ENCODE data around the gene E2F7. TPM values are rescaled to one million over a fixed set of nuclear protein-coding genes. Genes with fewer than 3 reads are reported as not detected.

E2F7 gene
- 19.8 and 24.4 TPM in 2 replicates for total RNA-seq
- polyA plus RNA-seq, result 3.6 and 4.7 TPM in 2 replicates
- 5.2 and 6.3 TPM in 2 replicates for polyA plus RNA-seq (2011; cell fraction: cytosol; rRNA removed)
- polyA plus RNA-seq (2011; cell fraction: nucleus; rRNA removed), result 18.7 and 23.5 TPM in 2 replicates
- polyA plus RNA-seq (2012), result 4.5 and 9.6 TPM in 2 replicates
- 7.0 and 7.9 TPM in 2 replicates for polyA minus RNA-seq
- 23.0 TPM for polyA minus RNA-seq (2011; cell fraction: cytosol; rRNA and poly(A)+ RNA removed)
- 20.1 and 29.1 TPM in 2 replicates for polyA minus RNA-seq (2011; cell fraction: nucleus; rRNA and poly(A)+ RNA removed)
- percentile 89 among the genes with signal in this experiment for Bru-seq, nascent RNA
- percentile 78 among the genes with signal in this experiment for BruChase-seq, experiment 1, labeled RNA remaining after a 6-hour chase
- percentile 86 among the genes with signal in this experiment for BruChase-seq, experiment 2, labeled RNA remaining after a 2-hour chase
- long read RNA-seq, full-length matches to known transcripts, result 8 of 15 reads
- long read RNA-seq, partial matches to known transcripts, result 3 of 15 reads
- long read RNA-seq, other reads (novel, unspliced or antisense), result 4 of 15 reads

- Histone ChIP-seq H3K36me3 (ENCODE audit: control insufficient read depth in 2 of 2, extremely low read depth in 1 of 2, insufficient read depth in 2 of 2, low read length in 2 of 2) (peaks cover 0 to 11% of the 10 kb centered on the region in 2 experiments), H2AFZ (ENCODE audit: low read depth, low read length) (peak within 1 kb of the TSS; percentile 77), H3K4me3 (replicated peaks in 1 of 3; ENCODE audit: insufficient read depth in 1 of 3, low read depth in 1 of 3, low read length in 3 of 3) (peak within 1 kb of the TSS; percentile 64 to 90 (median 83)), H4K20me1 (replicated peaks; ENCODE audit: control insufficient read depth, extremely low read depth, insufficient read depth, low read length) (no peaks in the 10 kb centered on the region), H3K9me3 (replicated peaks; ENCODE audit: control insufficient read depth, insufficient read depth, low read length) (no peaks in the 10 kb centered on the region), H3K9me1 (replicated peaks; ENCODE audit: control insufficient read depth, extremely low read depth, insufficient read depth, low read length) (no peaks in the 10 kb centered on the region), H3K27ac (ENCODE audit: insufficient read depth, low read depth, low read length) (peak within 1 kb of the TSS; percentile 35), H3K4me2 (ENCODE audit: insufficient read depth, low read length) (peak within 1 kb of the TSS; percentile 97), H3K4me1 (ENCODE audit: control insufficient read depth, extremely low read depth, insufficient read depth, low read length) (peaks cover 30% of the 10 kb centered on the region), H3K79me2 (ENCODE audit: control insufficient read depth, insufficient read depth, low read length) (peaks cover 39% of the 10 kb centered on the region), H3K9ac (replicated peaks; ENCODE audit: extremely low read depth, insufficient read depth, low read length) (peak within 1 kb of the TSS; percentile 87), H3K27me3 (ENCODE audit: control insufficient read depth in 2 of 2, insufficient read depth in 2 of 2, low read length in 2 of 2) (no peaks in the 10 kb centered on the region)
- TF ChIP-seq CTCF (IDR thresholded peaks at IDR 0.05; ENCODE audit: extremely low read depth in 1 of 2, insufficient read depth in 1 of 2, low read depth in 1 of 2, low read length in 2 of 2) (no peak), POLR2A (IDR thresholded peaks at IDR 0.05; ENCODE audit: low read depth, low read length) (peak; percentile 70), JUN (IDR thresholded peaks at IDR 0.05; ENCODE audit: borderline replicate concordance, insufficient read depth, insufficient read length, low read depth) (no peak), GATA2 (IDR thresholded peaks at IDR 0.05; ENCODE audit: insufficient read depth, insufficient read length, low read depth, low read length) (no peak), MAX (IDR thresholded peaks at IDR 0.05; ENCODE audit: insufficient read depth, insufficient read length) (peak; percentile 37), POLR2AphosphoS5 (IDR thresholded peaks at IDR 0.05; ENCODE audit: insufficient read depth, low read depth, low read length) (peak; percentile 66), EZH2 (IDR thresholded peaks at IDR 0.05; ENCODE audit: borderline replicate concordance, low read depth, low read length, severe bottlenecking) (no peak), MYC (IDR thresholded peaks at IDR 0.05; ENCODE audit: low read depth, low read length) (peak; percentile 40), FOS (IDR thresholded peaks at IDR 0.05; ENCODE audit: borderline replicate concordance, insufficient read depth, low read length) (no peak)
- intact Hi-C loops (cut with micrococcal nuclease), result loop anchor here (1.0 to 5.0 kb wide), 5 partner anchors 37 to 260 kb away; no protein-coding TSS in a partner anchor
- dilution Hi-C loops (cut with MboI; ENCODE audit: extremely low pct_ligation_motif_present, low sequenced_read_pairs), result no loop called here
- FAIRE-seq (peak; percentile 77), DNase-seq (ENCODE audit: low read depth, low spot score) (peak; percentile 91)
- BruUV-seq (replicated peaks), result TSS peak; percentile 52
- ChIA-PET CTCF (interaction anchor here (1.3 kb wide), 2 partner anchors 10 to 87 kb away, joined by 4 read pairs; no protein-coding TSS in a partner anchor), POLR2A (no interaction called here)
Measured at GRCh38 chr12:77065361-77066204, at the start of gene E2F7. Gene E2F7, minus strand, starts transcription at chr12:77065569. Its CDS starts 934 bp downstream, at chr12:77064635.
